ENCODE results near the gene LONP1.
"Not testable (repeated sequence)": the region's sequence is repeated elsewhere in the genome, so short reads cannot be mapped to it uniquely, and the experiment has no call there.

GRCh38 chr19:5744999-5745398 is 25.1 kb upstream of the LONP1 start:
- TF ChIP-seq CTCF (IDR thresholded peaks at IDR 0.05 in 8 of 11, conservative IDR thresholded peaks at IDR 0.05 in 3 of 11); POLR2A (IDR thresholded peaks at IDR 0.05); POLR2AphosphoS5 (IDR thresholded peaks at IDR 0.05): not testable (repeated sequence)
